ENCODE measurements around the gene RGS6.

Gene RGS6

DNA sequence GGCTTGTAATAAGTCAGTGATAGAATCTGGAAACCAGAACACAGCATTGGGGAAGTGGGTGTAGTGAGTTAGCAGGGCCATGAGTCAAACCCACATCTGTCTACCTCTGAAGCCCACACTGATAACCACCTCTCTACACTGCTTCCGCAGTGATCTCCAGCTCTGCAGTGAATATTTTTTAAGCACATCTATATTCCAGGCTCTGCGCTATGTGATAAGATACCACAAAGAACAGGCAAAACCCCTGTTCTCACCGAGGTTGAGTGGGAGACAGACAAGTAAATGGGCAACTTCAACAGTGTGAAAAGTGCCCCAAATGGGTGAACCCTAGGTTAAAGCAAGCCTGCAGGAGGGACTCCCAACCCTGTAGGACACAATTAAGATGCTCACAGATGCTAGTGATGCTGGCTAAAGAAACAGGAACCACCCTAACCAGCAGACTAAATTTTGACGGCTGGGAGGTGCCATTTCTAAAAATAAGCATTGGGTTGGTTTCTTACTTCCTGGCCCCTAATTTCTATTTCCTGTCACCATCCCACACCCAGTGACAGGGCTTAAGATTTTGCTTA is 586.7 kb downstream of the RGS6 start:
- FAIRE-seq (peak; percentile 88), DNase-seq (ENCODE audit: insufficient read length) (no peak)
- TF ChIP-seq TAF1 (IDR thresholded peaks at IDR 0.05; ENCODE audit: borderline replicate concordance, low read depth, low read length) (no peak; the same call in 1 of the 2 replicates), POLR2A (IDR thresholded peaks at IDR 0.05; ENCODE audit: low read depth, low read length) (no peak), POLR2AphosphoS5 (IDR thresholded peaks at IDR 0.05; ENCODE audit: low read depth, low read length) (no peak)

DNA sequence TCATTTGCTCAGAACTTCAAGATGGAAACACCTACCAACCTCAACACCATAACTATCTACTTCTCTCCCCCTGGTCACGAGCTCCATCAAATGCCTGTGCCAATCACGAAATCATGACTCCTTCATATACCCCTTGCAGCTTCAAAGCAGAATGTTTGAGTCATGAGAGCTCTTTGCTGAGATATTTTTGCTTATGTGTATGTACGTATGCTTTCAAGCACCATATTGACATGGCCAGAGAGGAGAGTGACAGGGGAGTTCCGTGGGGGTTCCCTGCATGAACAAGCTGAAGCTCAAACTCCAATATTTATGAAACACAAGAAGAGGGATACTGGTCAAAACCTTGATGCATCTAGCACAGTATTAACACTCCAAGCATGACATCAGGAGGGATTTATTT is 587.3 kb downstream of the RGS6 start:
- no peak for FAIRE-seq
- no peak for TF ChIP-seq TAF1 (IDR thresholded peaks at IDR 0.05; ENCODE audit: borderline replicate concordance, low read depth, low read length)
- no peak for TF ChIP-seq POLR2AphosphoS5 (IDR thresholded peaks at IDR 0.05; ENCODE audit: low read depth, low read length)
- no peak for TF ChIP-seq POLR2A (IDR thresholded peaks at IDR 0.05; ENCODE audit: low read depth, low read length)
- no peak for DNase-seq (ENCODE audit: insufficient read length)

DNA sequence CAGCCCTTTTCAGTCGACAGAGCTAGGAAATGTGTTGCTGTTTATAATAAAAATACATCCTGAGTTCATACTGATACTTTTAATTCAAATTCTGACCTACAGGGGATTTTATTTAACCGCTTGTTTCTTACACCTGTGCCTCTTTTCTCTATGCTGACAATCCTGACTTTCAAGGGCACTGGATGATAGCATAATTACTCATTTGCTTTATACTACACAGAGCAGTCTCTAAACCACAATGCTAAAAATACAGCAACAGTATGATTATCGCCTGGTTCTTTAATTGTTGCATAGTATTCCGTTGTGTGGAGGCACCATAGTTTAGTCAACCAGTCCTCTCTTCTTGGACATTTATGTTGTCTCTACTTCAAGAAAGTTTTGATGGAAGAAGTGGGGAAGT is 588.8 kb downstream of the RGS6 start:
- FAIRE-seq (peak; percentile 27), DNase-seq (ENCODE audit: insufficient read length) (no peak)
- TF ChIP-seq TAF1 (IDR thresholded peaks at IDR 0.05; ENCODE audit: borderline replicate concordance, low read depth, low read length) (no peak), POLR2A (IDR thresholded peaks at IDR 0.05; ENCODE audit: low read depth, low read length) (no peak), POLR2AphosphoS5 (IDR thresholded peaks at IDR 0.05; ENCODE audit: low read depth, low read length) (no peak)

DNA sequence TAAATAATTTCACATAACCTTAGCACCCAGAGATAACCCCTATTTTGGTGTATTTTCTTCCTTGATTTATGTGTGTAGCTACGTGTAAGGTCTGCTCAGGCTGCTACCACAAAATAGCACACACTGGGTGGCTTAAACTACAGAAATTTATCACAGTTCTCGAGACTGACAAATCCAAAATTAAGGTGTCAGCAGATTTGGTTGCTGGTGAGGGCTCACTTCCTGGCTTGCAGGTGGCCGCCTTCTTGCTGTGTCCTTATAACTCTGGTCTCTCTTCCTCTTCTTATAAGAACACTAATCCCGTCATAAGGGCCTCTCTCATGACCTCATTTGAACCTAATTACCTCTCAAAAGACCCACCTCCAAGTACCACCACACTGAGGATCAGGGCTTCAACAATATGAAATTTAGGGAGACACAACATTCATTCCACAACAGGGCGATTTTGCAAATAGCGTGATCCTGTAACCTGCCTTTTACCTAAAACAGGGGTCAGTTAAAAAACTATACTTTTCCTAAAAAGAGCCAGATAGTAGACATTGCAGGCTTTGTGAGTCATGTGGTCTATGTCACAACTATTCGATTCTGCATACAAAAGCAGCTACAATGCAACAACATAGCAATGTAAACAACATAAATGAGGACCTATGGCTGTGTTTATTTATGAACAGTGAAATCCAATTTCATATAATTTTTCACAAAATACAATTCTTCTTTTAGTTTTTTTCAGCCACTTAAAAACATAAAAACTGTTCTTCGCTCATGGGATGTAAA is 589.9 kb downstream of the RGS6 start:
- DNase-seq (ENCODE audit: insufficient read length) (no peak), FAIRE-seq (no peak)
- TF ChIP-seq TAF1 (IDR thresholded peaks at IDR 0.05; ENCODE audit: borderline replicate concordance, low read depth, low read length), result no peak
- no peak for TF ChIP-seq POLR2AphosphoS5 (IDR thresholded peaks at IDR 0.05; ENCODE audit: low read depth, low read length)
- no peak for TF ChIP-seq POLR2A (IDR thresholded peaks at IDR 0.05; ENCODE audit: low read depth, low read length)

DNA sequence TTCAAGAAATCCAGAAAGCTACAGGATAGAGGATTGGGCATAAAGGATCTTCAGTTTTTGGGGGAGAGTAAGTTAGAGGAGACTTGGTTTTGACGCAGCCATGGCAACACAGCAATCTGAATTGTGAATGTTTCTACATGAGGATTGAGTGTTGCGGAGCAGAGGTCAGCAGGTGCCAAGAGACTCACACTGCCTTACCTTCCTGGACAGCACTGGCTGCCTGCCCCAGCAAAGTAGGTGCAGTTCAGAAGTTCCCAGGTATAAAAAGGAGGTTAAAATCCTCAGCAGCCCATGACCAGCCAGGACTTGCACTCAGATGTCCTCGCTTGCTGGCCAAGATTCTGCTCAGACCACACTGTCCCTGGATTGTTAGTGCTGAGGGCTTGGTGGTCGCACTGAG is 590.6 kb downstream of the RGS6 start:
- DNase-seq (ENCODE audit: insufficient read length) (no peak), FAIRE-seq (no peak)
- TF ChIP-seq POLR2AphosphoS5 (IDR thresholded peaks at IDR 0.05; ENCODE audit: low read depth, low read length) (no peak), POLR2A (IDR thresholded peaks at IDR 0.05; ENCODE audit: low read depth, low read length) (no peak), TAF1 (IDR thresholded peaks at IDR 0.05; ENCODE audit: borderline replicate concordance, low read depth, low read length) (no peak)

DNA sequence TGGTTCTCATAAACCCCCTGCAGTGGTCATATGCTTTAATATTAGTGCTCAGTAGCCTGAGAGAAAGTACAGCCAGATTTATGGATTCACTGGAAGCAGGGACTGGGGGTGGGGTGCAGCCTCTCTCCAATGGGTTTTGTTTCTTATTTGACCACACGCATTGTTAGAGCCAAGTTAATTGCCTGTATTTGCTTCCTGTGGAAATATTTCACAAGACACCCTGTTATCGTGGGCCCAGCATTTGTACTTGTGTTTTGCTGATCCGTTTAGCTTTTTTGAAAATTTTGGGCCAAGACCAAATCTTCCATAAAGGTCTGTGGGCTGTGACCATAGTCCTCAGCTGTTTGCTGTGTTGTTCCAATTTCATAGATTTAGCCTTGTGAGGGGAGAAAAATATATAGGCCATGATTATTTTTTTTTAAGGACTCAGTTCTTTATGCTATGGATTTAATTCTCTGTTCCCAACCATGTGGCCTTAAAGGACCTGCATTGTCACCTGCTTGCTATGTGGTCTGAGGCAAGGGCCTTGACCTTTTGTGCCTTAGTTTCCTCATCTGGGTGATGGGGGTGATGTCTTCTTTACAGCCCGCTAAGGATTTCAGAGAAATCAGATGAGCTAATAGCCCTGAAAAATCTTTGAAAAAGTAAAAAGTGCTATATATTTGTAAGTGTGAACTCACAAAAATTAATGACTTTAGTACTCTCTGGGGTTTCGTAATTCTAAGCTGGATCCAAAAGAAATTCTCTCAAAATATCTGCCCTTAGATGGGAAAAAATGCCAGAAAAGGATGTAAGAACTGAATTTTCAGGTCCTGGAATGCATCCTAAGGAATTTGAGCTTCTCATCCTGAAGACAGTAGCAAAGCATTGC is 591.4 kb downstream of the RGS6 start:
- FAIRE-seq (no peak), DNase-seq (ENCODE audit: insufficient read length) (no peak)
- no peak for TF ChIP-seq TAF1 (IDR thresholded peaks at IDR 0.05; ENCODE audit: borderline replicate concordance, low read depth, low read length)
- TF ChIP-seq POLR2AphosphoS5 (IDR thresholded peaks at IDR 0.05; ENCODE audit: low read depth, low read length), result no peak
- no peak for TF ChIP-seq POLR2A (IDR thresholded peaks at IDR 0.05; ENCODE audit: low read depth, low read length)

DNA sequence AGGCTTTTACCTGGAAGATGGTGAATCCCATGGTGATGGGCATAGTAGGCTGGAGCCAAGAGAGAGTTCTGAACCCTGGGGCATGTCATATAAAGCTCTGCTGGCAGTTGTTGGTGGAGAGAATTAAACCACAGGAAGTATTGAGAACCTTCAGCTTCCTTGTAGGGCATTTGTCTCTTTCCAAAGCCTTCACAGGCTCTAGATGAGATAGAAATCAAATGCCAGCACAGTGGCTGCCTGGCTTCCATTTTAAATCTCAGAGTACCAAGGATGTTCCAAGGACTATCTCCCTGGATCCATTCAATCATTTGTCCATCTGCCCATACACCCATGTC is 592.0 kb downstream of the RGS6 start:
- FAIRE-seq (no peak), DNase-seq (ENCODE audit: insufficient read length) (no peak)
- TF ChIP-seq POLR2AphosphoS5 (IDR thresholded peaks at IDR 0.05; ENCODE audit: low read depth, low read length), result no peak
- TF ChIP-seq TAF1 (IDR thresholded peaks at IDR 0.05; ENCODE audit: borderline replicate concordance, low read depth, low read length), result no peak
- no peak for TF ChIP-seq POLR2A (IDR thresholded peaks at IDR 0.05; ENCODE audit: low read depth, low read length)

DNA sequence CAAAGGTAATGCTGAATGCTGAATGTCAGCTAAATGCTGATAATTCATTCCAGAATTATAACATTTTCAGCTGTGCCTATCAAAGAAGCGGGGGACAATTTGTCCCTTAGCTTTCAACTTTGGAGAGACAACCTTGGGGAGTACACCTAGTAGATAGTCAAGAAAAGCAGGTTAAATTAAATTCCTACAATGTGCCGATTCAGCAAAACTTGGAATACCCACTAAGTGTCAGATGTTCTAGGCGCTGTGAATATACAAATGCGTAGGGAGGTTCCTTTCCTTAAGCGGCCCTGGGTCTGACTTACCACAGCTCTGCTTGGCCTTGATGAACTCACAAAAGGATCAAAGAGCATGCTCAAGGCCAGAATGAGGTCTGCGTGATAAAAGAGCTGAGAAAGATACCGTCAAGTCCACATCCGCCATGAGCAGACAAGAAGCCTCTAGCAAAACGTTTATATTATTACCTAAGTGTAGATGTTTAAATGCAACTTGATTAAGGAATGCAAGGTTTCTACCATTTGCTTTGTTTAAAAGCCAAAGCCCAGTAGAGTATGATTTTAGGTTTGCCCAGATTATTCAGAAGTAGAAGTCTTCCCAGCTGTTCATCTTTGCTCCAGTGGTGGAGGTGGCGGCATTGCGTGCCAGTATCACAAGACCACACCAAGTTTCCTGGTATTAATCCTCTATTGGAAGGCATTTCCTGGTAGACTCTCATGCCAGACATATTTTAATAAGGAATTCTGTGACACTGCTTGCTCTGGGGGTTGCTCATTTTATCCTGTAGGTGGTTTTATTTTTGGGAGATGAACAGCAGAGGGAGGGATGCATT is 593.1 kb downstream of the RGS6 start:
- no peak for FAIRE-seq
- DNase-seq (ENCODE audit: insufficient read length), result no peak
- TF ChIP-seq POLR2AphosphoS5 (IDR thresholded peaks at IDR 0.05; ENCODE audit: low read depth, low read length) (no peak), TAF1 (IDR thresholded peaks at IDR 0.05; ENCODE audit: borderline replicate concordance, low read depth, low read length) (no peak), POLR2A (IDR thresholded peaks at IDR 0.05; ENCODE audit: low read depth, low read length) (no peak)

DNA sequence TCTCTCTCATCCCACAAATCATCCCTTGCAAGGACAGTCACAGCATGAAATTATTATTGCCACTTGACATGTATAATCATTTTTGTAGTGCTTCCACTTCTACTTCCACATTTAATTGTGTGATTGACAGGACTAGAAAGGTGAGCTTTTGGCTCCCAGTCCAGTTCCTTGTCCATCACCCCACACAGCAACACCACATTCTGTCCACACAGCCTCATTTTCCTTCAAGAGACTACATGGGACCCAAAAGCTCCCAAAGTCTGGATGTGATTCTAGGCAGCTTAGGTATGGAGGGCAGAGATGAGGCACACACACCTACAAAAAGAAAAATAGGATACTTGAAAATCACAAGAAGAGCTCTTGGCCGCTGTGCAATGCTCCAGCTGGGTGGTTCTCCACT is 595.4 kb downstream of the RGS6 start:
- TF ChIP-seq POLR2A (IDR thresholded peaks at IDR 0.05; ENCODE audit: low read depth, low read length) (no peak), TAF1 (IDR thresholded peaks at IDR 0.05; ENCODE audit: borderline replicate concordance, low read depth, low read length) (no peak), POLR2AphosphoS5 (IDR thresholded peaks at IDR 0.05; ENCODE audit: low read depth, low read length) (no peak)
- DNase-seq (ENCODE audit: insufficient read length) (no peak), FAIRE-seq (no peak)

DNA sequence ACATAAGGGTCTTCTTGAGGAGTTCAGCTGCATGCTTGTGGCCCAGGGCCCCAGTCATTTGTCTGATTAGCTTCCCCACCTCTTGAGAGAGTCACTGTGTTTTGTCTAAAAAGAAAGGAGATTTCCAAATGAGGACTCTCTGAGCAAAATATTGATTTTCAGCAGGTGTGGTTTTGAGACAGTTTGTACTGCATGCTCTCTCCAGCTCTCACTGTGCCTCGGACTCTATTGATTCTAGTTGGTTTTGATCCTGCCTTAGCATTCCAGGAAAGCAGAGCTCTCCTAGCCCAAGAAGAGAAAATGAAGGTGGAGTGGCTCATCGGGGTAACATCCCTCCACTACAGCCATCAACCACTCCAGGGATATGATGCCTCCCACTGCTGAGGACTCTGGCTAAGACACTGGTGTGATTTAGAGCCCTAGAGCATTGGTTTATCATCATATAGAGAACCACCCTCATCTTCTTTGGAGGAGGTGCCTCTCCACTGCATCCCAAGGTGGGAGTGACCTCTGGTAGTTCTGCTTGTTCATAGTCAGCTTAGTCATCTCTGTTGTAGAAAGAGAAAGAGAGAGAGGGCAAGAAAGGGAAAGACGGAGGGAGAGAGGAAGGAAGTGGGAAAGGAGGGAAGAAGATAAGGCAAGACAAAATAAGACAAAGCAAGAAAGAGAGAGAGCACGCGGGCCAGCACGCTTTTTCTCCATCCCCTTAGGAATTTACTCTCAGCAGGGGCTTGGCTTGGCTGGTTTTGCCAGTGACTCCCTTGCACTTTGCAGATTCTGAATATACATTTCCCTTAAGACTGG is 596.0 kb downstream of the RGS6 start:
- no peak for DNase-seq (ENCODE audit: insufficient read length)
- FAIRE-seq, result no peak
- no peak for TF ChIP-seq TAF1 (IDR thresholded peaks at IDR 0.05; ENCODE audit: borderline replicate concordance, low read depth, low read length)

All from GM12892 (cell line).